WTC11 (cell line): ENCODE data around the gene RPL13. TPM values are rescaled to one million over a fixed set of nuclear protein-coding genes. Genes with fewer than 3 reads are reported as not detected.

Experiments
- ATAC-seq: fragments of 200-7000 bp; cut with Tn5 transposase; 2 replicates; pipeline ENCODE4 v1.10.0; 2021; ENCODE audit warnings: mild to moderate bottlenecking, moderate library complexity
- CTCF ChIA-PET: fragments of 300-600 bp; sonication (Branson Sonifier 250); formaldehyde crosslinking; loops from one replicate; lab custom pipeline; 2021; ENCODE audit warnings: antibody characterized with exemption; lab: Charles Lee
- POLR2A ChIA-PET: fragments of 350-600 bp; sonication (Branson Sonifier 250); formaldehyde crosslinking; loops from one replicate; lab custom pipeline; 2021; ENCODE audit warnings: antibody characterized with exemption; lab: Charles Lee
- DNase-seq: peaks from one replicate; pipeline ENCODE4 v3.0.0; 2021; ENCODE audit warnings: low spot score
- H3K27ac Mint-ChIP-seq: 2 replicates; pipeline ENCODE4 v1.8.0; 2021; ENCODE audit warnings: mixed read lengths
- H3K27me3 Mint-ChIP-seq: 2 replicates; pipeline ENCODE4 v1.8.0; 2021; ENCODE audit warnings: low read depth, mild to moderate bottlenecking, moderate library complexity, mixed read lengths
- H3K36me3 Mint-ChIP-seq: 2 replicates; pipeline ENCODE4 v1.8.0; 2021; ENCODE audit warnings: mixed read lengths
- H3K4me1 Mint-ChIP-seq: 2 replicates; pipeline ENCODE4 v1.8.0; 2022; ENCODE audit warnings: mixed read lengths
- H3K4me3 Mint-ChIP-seq: 2 replicates; pipeline ENCODE4 v1.8.0; 2021; ENCODE audit warnings: mild to moderate bottlenecking, moderate library complexity, mixed read lengths
- H3K9me3 Mint-ChIP-seq: 2 replicates; pipeline ENCODE4 v1.8.0; 2021; ENCODE audit warnings: mixed read lengths
- CREB1 ChIP-seq: sonication (generic); formaldehyde crosslinking; IDR thresholded peaks from 2 replicates; pipeline ENCODE4 v1.8.0; 2023; ENCODE audit warnings: mild to moderate bottlenecking, missing genetic modification reagents
- ELF4 ChIP-seq: sonication (generic); formaldehyde crosslinking; IDR thresholded peaks from 2 replicates; pipeline ENCODE4 v1.8.1; 2022; ENCODE audit warnings: low read depth, mild to moderate bottlenecking, moderate library complexity, missing genetic modification reagents
- ESRRA ChIP-seq: sonication (generic); formaldehyde crosslinking; IDR thresholded peaks from 2 replicates; pipeline ENCODE4 v1.8.1; 2022; ENCODE audit warnings: mild to moderate bottlenecking, missing genetic modification reagents, borderline replicate concordance
- FOXK1 ChIP-seq: sonication (generic); formaldehyde crosslinking; IDR thresholded peaks from 2 replicates; pipeline ENCODE4 v1.8.0; 2022; ENCODE audit warnings: mild to moderate bottlenecking, moderate library complexity, missing genetic modification reagents
- FOXP1 ChIP-seq: sonication (generic); formaldehyde crosslinking; IDR thresholded peaks from 2 replicates; pipeline ENCODE4 v1.8.0; 2022; ENCODE audit warnings: missing genetic modification reagents, mild to moderate bottlenecking, moderate library complexity, borderline replicate concordance
- GTF2I ChIP-seq: fragments of 250-450 bp; sonication (Bioruptor Pico); conservative IDR thresholded peaks from 2 replicates; pipeline ENCODE4 v1.4.0; 2021; ENCODE audit warnings: mild to moderate bottlenecking
- JUN ChIP-seq: sonication (generic); formaldehyde crosslinking; IDR thresholded peaks from 2 replicates; pipeline ENCODE4 v1.8.0; 2023; ENCODE audit warnings: mild to moderate bottlenecking, missing genetic modification reagents
- MYBL2 ChIP-seq: sonication (generic); formaldehyde crosslinking; IDR thresholded peaks from 2 replicates; pipeline ENCODE4 v1.8.1; 2023; ENCODE audit warnings: mild to moderate bottlenecking, moderate library complexity, missing genetic modification reagents
- NFE2L1 ChIP-seq: sonication (generic); formaldehyde crosslinking; IDR thresholded peaks from 2 replicates; pipeline ENCODE4 v1.8.1; 2023; ENCODE audit warnings: missing genetic modification reagents
- NR1H2 ChIP-seq: sonication (generic); formaldehyde crosslinking; IDR thresholded peaks from 2 replicates; pipeline ENCODE4 v1.9.0; 2021; ENCODE audit warnings: mild to moderate bottlenecking, moderate library complexity, missing genetic modification reagents
- NR3C1 ChIP-seq: sonication (generic); formaldehyde crosslinking; conservative IDR thresholded peaks from 2 replicates; pipeline ENCODE4 v1.8.1; 2023; ENCODE audit warnings: low read depth, mild to moderate bottlenecking, missing genetic modification reagents
- OVOL2 ChIP-seq: fragments of 250-450 bp; sonication (Bioruptor Pico); IDR thresholded peaks from 2 replicates; pipeline ENCODE4 v1.9.0; 2021; ENCODE audit warnings: mild to moderate bottlenecking, borderline replicate concordance
- SP1 ChIP-seq: sonication (generic); formaldehyde crosslinking; conservative IDR thresholded peaks from 2 replicates; pipeline ENCODE4 v1.8.1; 2022; ENCODE audit warnings: missing genetic modification reagents
- TEAD4 ChIP-seq: sonication (generic); formaldehyde crosslinking; IDR thresholded peaks from 2 replicates; pipeline ENCODE4 v1.8.0; 2022; ENCODE audit warnings: mild to moderate bottlenecking, missing genetic modification reagents
- total RNA-seq: library from RNA; stranded (reverse); gene quantifications from 3 replicates; pipeline ENCODE4 v1.2.3, GENCODE V29; 2021
- TF ChIP-seq, protein P1 (sequence below): fragments of 200-600 bp; IDR thresholded peaks from 2 replicates; pipeline ENCODE4 v1.8.0; 2022; ENCODE audit warnings: antibody characterized with exemption
- TF ChIP-seq, protein P2 (sequence below): sonication (generic); formaldehyde crosslinking; IDR thresholded peaks from 2 replicates; pipeline ENCODE4 v1.8.0; 2023; ENCODE audit warnings: missing genetic modification reagents, mild to moderate bottlenecking, borderline replicate concordance
- TF ChIP-seq, protein P3 (sequence below): sonication (generic); formaldehyde crosslinking; IDR thresholded peaks from 2 replicates; pipeline ENCODE4 v1.8.1; 2023; ENCODE audit warnings: mild to moderate bottlenecking, missing genetic modification reagents, moderate library complexity
- TF ChIP-seq, protein P4 (sequence below): fragments of 250-450 bp; sonication (Bioruptor Pico); IDR thresholded peaks from 2 replicates; pipeline ENCODE4 v1.8.0; 2021; ENCODE audit warnings: mild to moderate bottlenecking

RPL13 gene
- total RNA-seq, 1 experiment from 2014 or later = 2,631 TPM

DNA sequence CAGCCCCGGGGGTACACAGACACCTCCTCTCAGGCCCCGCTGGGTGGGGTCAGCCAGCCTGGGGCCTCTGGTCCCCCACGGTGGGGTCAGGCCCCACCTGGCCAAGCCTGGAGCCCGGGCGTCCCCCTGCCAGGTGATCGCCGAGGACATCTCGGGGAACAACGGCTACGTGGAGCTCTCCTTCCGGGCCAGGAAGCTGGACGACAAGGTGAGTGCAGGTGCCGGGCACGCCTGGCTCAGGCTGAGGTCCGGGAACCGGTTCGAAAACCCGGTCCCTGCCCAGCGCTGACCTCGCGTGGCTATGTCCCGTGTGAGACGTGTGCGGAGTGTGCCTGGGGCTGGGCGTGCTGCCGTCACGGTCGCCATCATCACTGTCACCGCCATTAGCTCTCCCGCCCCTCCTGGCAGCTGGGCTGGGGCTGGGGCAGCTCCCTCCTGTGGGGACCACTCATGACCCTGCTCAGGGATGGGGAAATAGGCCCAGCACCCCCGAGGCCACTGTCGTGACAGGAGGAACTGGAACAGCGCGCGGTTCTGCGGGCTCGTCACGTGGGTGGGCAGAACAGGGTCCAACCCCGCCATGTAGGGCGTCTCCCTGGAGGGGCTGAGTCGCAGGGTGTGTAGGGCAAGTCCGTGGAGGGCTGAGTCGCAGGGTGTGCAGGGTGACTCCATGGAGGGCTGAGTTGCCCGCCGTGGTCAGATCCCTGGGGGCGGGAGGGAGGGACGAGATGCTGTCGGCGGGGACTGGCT, 23.6 kb downstream of the RPL13 start:
- Mint-ChIP-seq H3K27ac (no peak overlapping the region), H3K4me1 (no peaks in the 10 kb centered on the region), H3K36me3 (peaks cover 13% of the 10 kb centered on the region), H3K4me3 (no peak overlapping the region), H3K9me3 (no peaks in the 10 kb centered on the region), H3K27me3 (no peaks in the 10 kb centered on the region)
- POLR2A ChIA-PET = no interaction called here
- ATAC-seq (no peak), DNase-seq (no peak)
- CTCF ChIA-PET = interaction anchor here (0.9 kb wide), 1 partner anchor 18 kb away, joined by 5 read pairs; no protein-coding TSS in a partner anchor
- TF ChIP-seq ESRRA (CRISPR knock-in tag) = no peak
- TF ChIP-seq, protein P1, sequence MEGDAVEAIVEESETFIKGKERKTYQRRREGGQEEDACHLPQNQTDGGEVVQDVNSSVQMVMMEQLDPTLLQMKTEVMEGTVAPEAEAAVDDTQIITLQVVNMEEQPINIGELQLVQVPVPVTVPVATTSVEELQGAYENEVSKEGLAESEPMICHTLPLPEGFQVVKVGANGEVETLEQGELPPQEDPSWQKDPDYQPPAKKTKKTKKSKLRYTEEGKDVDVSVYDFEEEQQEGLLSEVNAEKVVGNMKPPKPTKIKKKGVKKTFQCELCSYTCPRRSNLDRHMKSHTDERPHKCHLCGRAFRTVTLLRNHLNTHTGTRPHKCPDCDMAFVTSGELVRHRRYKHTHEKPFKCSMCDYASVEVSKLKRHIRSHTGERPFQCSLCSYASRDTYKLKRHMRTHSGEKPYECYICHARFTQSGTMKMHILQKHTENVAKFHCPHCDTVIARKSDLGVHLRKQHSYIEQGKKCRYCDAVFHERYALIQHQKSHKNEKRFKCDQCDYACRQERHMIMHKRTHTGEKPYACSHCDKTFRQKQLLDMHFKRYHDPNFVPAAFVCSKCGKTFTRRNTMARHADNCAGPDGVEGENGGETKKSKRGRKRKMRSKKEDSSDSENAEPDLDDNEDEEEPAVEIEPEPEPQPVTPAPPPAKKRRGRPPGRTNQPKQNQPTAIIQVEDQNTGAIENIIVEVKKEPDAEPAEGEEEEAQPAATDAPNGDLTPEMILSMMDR = no peak
- TF ChIP-seq, protein P2, sequence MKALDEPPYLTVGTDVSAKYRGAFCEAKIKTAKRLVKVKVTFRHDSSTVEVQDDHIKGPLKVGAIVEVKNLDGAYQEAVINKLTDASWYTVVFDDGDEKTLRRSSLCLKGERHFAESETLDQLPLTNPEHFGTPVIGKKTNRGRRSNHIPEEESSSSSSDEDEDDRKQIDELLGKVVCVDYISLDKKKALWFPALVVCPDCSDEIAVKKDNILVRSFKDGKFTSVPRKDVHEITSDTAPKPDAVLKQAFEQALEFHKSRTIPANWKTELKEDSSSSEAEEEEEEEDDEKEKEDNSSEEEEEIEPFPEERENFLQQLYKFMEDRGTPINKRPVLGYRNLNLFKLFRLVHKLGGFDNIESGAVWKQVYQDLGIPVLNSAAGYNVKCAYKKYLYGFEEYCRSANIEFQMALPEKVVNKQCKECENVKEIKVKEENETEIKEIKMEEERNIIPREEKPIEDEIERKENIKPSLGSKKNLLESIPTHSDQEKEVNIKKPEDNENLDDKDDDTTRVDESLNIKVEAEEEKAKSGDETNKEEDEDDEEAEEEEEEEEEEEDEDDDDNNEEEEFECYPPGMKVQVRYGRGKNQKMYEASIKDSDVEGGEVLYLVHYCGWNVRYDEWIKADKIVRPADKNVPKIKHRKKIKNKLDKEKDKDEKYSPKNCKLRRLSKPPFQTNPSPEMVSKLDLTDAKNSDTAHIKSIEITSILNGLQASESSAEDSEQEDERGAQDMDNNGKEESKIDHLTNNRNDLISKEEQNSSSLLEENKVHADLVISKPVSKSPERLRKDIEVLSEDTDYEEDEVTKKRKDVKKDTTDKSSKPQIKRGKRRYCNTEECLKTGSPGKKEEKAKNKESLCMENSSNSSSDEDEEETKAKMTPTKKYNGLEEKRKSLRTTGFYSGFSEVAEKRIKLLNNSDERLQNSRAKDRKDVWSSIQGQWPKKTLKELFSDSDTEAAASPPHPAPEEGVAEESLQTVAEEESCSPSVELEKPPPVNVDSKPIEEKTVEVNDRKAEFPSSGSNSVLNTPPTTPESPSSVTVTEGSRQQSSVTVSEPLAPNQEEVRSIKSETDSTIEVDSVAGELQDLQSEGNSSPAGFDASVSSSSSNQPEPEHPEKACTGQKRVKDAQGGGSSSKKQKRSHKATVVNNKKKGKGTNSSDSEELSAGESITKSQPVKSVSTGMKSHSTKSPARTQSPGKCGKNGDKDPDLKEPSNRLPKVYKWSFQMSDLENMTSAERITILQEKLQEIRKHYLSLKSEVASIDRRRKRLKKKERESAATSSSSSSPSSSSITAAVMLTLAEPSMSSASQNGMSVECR (CRISPR knock-in tag) = no peak
- TF ChIP-seq NFE2L1 (CRISPR knock-in tag) = no peak
- no peak for TF ChIP-seq GTF2I (CRISPR knock-in tag)
- no peak for TF ChIP-seq JUN (CRISPR knock-in tag)
- no peak for TF ChIP-seq TEAD4 (CRISPR knock-in tag)
- no peak for TF ChIP-seq MYBL2 (CRISPR knock-in tag)
- TF ChIP-seq NR1H2 (CRISPR knock-in tag) = no peak

DNA sequence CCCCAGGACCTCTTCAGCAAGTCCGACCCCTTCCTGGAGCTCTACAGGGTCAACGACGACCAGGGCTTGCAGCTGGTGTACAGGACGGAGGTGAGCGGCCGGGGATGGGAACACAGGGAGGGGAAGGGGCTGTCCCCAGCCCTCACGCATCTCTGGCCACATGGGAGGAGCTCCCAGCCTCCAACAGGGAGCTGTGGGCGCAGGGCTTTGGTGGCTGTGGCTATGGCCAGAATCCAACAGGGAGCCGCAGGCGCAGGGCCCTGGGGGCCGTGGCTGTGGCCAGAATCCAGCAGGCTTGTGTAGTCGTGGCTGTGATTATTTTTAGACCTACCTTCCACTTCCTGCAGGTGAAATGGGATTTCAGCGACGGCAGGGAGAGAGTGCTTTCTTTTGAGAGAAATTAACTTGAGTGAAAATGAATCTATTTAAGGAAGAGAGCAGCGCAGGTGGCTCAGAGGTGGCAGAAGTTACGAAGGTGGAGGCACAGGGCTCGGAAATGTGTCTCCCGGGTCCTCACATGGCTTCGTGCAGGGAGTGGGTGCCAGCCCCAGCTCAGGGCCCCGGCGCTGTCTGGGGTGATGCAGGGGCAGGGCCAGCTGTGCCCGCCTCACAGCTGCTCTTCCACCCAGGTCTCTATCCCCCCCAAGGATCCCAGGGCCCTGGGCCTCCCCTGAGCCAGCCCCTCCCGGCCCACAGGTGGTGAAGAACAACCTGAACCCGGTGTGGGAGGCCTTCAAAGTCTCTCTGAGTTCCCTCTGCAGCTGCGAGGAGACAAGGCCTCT, 24.5 kb downstream of the RPL13 start:
- Mint-ChIP-seq H3K27me3 (no peaks in the 10 kb centered on the region), H3K36me3 (peaks cover 16% of the 10 kb centered on the region), H3K27ac (no peak overlapping the region), H3K4me3 (no peak overlapping the region), H3K4me1 (no peaks in the 10 kb centered on the region), H3K9me3 (no peaks in the 10 kb centered on the region)
- DNase-seq (no peak), ATAC-seq (no peak)
- POLR2A ChIA-PET = no interaction called here
- no peak for TF ChIP-seq FOXP1 (CRISPR knock-in tag)
- no peak for TF ChIP-seq SP1
- TF ChIP-seq OVOL2 (CRISPR knock-in tag) = no peak
- TF ChIP-seq, protein P3, sequence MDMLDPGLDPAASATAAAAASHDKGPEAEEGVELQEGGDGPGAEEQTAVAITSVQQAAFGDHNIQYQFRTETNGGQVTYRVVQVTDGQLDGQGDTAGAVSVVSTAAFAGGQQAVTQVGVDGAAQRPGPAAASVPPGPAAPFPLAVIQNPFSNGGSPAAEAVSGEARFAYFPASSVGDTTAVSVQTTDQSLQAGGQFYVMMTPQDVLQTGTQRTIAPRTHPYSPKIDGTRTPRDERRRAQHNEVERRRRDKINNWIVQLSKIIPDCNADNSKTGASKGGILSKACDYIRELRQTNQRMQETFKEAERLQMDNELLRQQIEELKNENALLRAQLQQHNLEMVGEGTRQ (CRISPR knock-in tag) = no peak
- TF ChIP-seq, protein P4, sequence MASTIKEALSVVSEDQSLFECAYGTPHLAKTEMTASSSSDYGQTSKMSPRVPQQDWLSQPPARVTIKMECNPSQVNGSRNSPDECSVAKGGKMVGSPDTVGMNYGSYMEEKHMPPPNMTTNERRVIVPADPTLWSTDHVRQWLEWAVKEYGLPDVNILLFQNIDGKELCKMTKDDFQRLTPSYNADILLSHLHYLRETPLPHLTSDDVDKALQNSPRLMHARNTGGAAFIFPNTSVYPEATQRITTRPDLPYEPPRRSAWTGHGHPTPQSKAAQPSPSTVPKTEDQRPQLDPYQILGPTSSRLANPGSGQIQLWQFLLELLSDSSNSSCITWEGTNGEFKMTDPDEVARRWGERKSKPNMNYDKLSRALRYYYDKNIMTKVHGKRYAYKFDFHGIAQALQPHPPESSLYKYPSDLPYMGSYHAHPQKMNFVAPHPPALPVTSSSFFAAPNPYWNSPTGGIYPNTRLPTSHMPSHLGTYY = no peak
- no peak for TF ChIP-seq CREB1
- TF ChIP-seq ELF4 (CRISPR knock-in tag) = no peak
- TF ChIP-seq NR3C1 = no peak
- no peak for TF ChIP-seq FOXK1 (CRISPR knock-in tag)
- CTCF ChIA-PET = interaction anchor here (0.9 to 1.2 kb wide), 2 partner anchors 15 to 19 kb away, joined by 5 read pairs; no protein-coding TSS in a partner anchor
